HG03066 (cell line): Measurements from ENCODE around the gene STK35.

ENCODE experiments used
- ATAC-seq: cut with Tn5 transposase; IDR thresholded peaks from one replicate; pipeline ENCODE4 v1.9.1; 2021; ENCODE audit warnings: low read depth; ENCODE audit not compliant: unreplicated experiment

STK35 gene

GRCh38 chr20:2101057-2101864, at the start of gene STK35:
STK35 (plus strand) TSS chr20:2101827; CDS start chr20:2101882, 55 bp downstream.
- ATAC-seq, result peak; percentile 33

GRCh38 chr20:2051946-2052345, 49.7 kb upstream of the STK35 start:
- ATAC-seq, result no peak

- ATAC-seq, result no peak
Measured at GRCh38 chr20:2052741-2053140, 48.9 kb upstream of the STK35 start.

- ATAC-seq, result no peak
Measured at GRCh38 chr20:2053615-2054014, 48.0 kb upstream of the STK35 start.

- ATAC-seq, result no peak
Measured at GRCh38 chr20:2054911-2055310, 46.7 kb upstream of the STK35 start.

- ATAC-seq, result no peak
Measured at GRCh38 chr20:2059411-2059810, 42.2 kb upstream of the STK35 start.

- ATAC-seq, result no peak
Measured at GRCh38 chr20:2065099-2065498, 36.5 kb upstream of the STK35 start.

- ATAC-seq, result no peak
Measured at GRCh38 chr20:2066461-2067122, 35.0 kb upstream of the STK35 start.

- no peak for ATAC-seq
Measured at GRCh38 chr20:2080532-2081224, 20.9 kb upstream of the STK35 start.

- ATAC-seq, result no peak
Measured at GRCh38 chr20:2084703-2085102, 16.9 kb upstream of the STK35 start.

GRCh38 chr20:2086177-2086979, 15.2 kb upstream of the STK35 start:
- ATAC-seq, result no peak

- no peak for ATAC-seq
Measured at GRCh38 chr20:2086980-2087377, 14.6 kb upstream of the STK35 start.

- ATAC-seq, result no peak
Measured at GRCh38 chr20:2088891-2089290, 12.7 kb upstream of the STK35 start.

GRCh38 chr20:2089447-2089846, 12.2 kb upstream of the STK35 start:
- no peak for ATAC-seq

- ATAC-seq, result no peak
Measured at GRCh38 chr20:2093159-2093781, 8.4 kb upstream of the STK35 start.

- ATAC-seq, result no peak
Measured at GRCh38 chr20:2093883-2094282, 7.7 kb upstream of the STK35 start.

- peak; percentile 74 for ATAC-seq
Measured at GRCh38 chr20:2101865-2102584, 398 bp downstream of the STK35 start.

- peak; percentile 63 for ATAC-seq
Measured at GRCh38 chr20:2102585-2103460, 1.2 kb downstream of the STK35 start.
